Endothelial cell (in vitro differentiated cells): Measurements from ENCODE around the gene XK. TPM values are rescaled to one million over a fixed set of nuclear protein-coding genes. Genes with fewer than 3 reads are reported as not detected.
A peak's percentile ranks its signal among the peaks of the same experiment; 100 is the strongest.
"Not testable (repeated sequence)": the region's sequence is repeated elsewhere in the genome, so short reads cannot be mapped to it uniquely, and the experiment has no call there.

Experiments used
- DNase-seq: peaks from one replicate; pipeline ENCODE4 v3.0.0; 2021; ENCODE audit warnings: low spot score
- H3K27ac Mint-ChIP-seq: one replicate; pipeline ENCODE4 v1.8.0; 2021; ENCODE audit warnings: mixed read lengths, inconsistent platforms; ENCODE audit not compliant: unreplicated experiment
- H3K27me3 Mint-ChIP-seq: one replicate; pipeline ENCODE4 v1.8.0; 2021; ENCODE audit warnings: mild to moderate bottlenecking, moderate library complexity, mixed read lengths, inconsistent platforms; ENCODE audit not compliant: unreplicated experiment
- H3K36me3 Mint-ChIP-seq: one replicate; pipeline ENCODE4 v1.8.0; 2021; ENCODE audit warnings: mild to moderate bottlenecking, low read depth, mixed read lengths, inconsistent platforms; ENCODE audit not compliant: unreplicated experiment
- H3K4me1 Mint-ChIP-seq: one replicate; pipeline ENCODE4 v1.8.0; 2021; ENCODE audit warnings: mild to moderate bottlenecking, mixed read lengths, inconsistent platforms; ENCODE audit not compliant: unreplicated experiment
- H3K4me3 Mint-ChIP-seq: one replicate; pipeline ENCODE4 v1.8.0; 2021; ENCODE audit warnings: mild to moderate bottlenecking, mixed read lengths, inconsistent platforms; ENCODE audit not compliant: unreplicated experiment
- H3K9me3 Mint-ChIP-seq: one replicate; pipeline ENCODE4 v1.8.0; 2021; ENCODE audit warnings: mixed read lengths, inconsistent platforms; ENCODE audit not compliant: unreplicated experiment
- total RNA-seq: library from RNA; stranded (reverse); fragmentation: NEBNext Ultra II Directional; extraction: Animal tissue kit (Norgen Biotek cat#: 25700); gene quantifications from one replicate; pipeline ENCODE4 v1.2.1, GENCODE V29; 2021; ENCODE audit not compliant: unreplicated experiment
- TF ChIP-seq, protein P1 (sequence below): fragments of 200-600 bp; sonication (generic); IDR thresholded peaks from one replicate; pipeline ENCODE4 v1.5.0; 2021; ENCODE audit warnings: antibody characterized with exemption; ENCODE audit not compliant: unreplicated experiment

Gene XK
- total RNA-seq, 1 donor from 2014 or later: 0.31 TPM

DNA sequence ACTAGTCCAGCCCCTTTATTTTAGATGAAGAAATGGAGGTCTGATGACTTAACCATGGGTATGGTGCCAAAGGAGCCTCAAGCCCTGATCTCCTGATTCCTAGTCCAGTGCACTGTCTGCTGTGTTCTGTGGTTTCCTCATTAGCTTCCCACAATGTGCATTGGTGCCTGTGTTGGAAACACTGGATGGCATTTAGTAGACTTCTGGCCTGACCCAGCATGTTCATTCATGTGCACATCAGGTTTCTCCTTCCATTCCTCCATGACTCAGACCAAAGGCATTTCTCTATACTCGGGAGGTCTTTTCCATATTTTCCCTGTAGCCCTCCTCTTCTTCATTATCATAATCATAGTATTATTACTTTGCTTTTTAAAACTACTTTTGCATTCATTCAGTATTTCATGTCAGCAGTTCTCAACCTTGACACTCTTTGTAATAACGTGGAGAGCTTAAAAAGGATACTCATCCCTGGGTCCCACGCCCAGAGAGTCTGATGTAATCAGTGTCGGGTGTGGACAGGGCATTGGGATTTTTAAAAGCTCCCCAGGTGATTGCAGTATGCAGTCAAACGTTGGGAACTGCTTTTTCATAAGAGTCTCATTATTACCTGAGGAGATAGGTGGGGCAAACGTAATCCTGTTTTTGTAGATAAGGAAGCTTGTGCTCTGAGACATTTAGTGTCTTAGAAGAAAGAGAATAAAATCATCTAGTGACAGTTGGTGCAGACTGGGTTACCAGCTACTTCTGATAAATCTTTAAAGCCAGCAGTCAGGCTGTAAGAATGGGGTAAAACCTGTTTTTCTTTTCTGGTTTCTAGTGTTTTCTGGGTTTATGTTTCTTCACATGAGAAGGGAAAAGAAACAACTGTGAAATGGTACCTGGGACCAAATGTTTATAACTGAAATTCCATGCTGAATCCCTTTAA is 40.9 kb upstream of the XK start:
- TF ChIP-seq, protein P1, sequence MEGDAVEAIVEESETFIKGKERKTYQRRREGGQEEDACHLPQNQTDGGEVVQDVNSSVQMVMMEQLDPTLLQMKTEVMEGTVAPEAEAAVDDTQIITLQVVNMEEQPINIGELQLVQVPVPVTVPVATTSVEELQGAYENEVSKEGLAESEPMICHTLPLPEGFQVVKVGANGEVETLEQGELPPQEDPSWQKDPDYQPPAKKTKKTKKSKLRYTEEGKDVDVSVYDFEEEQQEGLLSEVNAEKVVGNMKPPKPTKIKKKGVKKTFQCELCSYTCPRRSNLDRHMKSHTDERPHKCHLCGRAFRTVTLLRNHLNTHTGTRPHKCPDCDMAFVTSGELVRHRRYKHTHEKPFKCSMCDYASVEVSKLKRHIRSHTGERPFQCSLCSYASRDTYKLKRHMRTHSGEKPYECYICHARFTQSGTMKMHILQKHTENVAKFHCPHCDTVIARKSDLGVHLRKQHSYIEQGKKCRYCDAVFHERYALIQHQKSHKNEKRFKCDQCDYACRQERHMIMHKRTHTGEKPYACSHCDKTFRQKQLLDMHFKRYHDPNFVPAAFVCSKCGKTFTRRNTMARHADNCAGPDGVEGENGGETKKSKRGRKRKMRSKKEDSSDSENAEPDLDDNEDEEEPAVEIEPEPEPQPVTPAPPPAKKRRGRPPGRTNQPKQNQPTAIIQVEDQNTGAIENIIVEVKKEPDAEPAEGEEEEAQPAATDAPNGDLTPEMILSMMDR: no peak
- Mint-ChIP-seq H3K4me3 (no peak overlapping the region), H3K27me3 (no peaks in the 10 kb centered on the region), H3K4me1 (no peaks in the 10 kb centered on the region), H3K27ac (no peak overlapping the region), H3K9me3 (no peaks in the 10 kb centered on the region), H3K36me3 (no peaks in the 10 kb centered on the region)
- DNase-seq: no peak

DNA sequence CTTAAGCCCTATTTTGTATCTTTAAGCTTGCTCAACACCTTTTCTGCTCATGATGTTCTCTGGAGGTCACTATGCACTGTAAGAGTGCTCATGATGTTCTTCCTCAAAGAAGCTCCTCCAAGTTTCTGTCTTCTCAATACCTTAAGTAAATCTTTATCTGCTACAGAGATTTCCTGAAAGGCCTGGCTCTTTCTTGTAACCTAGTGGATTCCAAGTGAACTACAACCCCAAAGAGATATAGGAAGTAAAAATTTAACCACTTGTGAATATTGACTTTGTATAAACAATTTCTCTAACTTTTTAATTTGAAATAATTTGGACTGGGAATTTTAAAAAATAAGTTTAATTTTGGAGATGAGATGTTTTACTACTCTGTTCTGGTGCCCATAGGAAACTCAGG is 39.3 kb upstream of the XK start:
- H3K27ac Mint-ChIP-seq: no peak overlapping the region
- no peaks in the 10 kb centered on the region for H3K27me3 Mint-ChIP-seq
- H3K4me1 Mint-ChIP-seq: no peaks in the 10 kb centered on the region
- no peaks in the 10 kb centered on the region for H3K36me3 Mint-ChIP-seq
- H3K9me3 Mint-ChIP-seq: no peaks in the 10 kb centered on the region
- DNase-seq: no peak
- no peak overlapping the region for H3K4me3 Mint-ChIP-seq
- TF ChIP-seq, protein P1: peak; percentile 43

DNA sequence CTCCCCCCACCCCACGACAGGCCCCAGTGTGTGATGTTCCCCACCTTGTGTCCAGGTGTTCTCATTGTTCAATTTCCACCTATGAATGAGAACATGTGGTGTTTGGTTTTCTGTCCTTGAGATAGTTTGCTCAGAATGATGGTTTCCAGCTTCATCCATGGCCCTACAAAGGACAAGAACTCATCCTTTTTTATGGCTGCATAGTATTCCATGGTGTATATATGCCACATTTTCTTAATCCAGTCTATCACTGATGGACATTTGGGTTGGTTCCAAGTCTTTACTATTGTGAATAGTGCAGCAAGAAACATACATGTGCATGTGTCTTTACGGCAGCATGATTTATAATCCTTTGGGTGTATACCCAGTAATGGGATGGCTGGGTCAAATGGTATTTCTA is 34.7 kb upstream of the XK start:
- H3K9me3 Mint-ChIP-seq, DNase-seq, H3K36me3 Mint-ChIP-seq, H3K4me3 Mint-ChIP-seq, H3K4me1 Mint-ChIP-seq, H3K27ac Mint-ChIP-seq, H3K27me3 Mint-ChIP-seq: not testable (repeated sequence)

DNA sequence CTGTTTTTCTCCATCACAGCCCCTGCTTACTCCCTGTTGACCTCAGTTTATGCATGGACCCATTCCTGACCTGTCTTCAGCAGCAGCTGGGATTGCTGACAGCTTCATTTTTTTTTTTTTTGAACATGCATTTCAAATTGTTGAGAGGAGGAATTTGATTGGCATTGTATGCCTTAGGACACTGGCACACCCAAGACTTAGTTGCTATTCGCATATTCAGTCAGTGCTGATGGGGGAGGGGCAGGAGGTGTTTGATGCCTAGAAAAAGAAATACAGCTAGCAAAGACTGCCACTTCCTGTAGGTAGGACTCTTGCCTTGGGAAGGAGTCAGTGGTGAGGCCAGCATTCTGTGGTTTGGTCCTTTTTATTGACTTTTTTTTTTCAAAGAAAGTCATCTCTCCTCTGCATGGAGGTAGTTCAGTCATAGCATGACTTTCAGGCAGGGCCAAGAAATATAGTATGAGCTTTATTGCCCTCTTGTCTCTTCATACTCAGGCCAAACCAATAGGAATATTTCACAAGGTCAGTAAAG is 33.6 kb upstream of the XK start:
- H3K27ac Mint-ChIP-seq: no peak overlapping the region
- no peaks in the 10 kb centered on the region for H3K4me1 Mint-ChIP-seq
- H3K9me3 Mint-ChIP-seq: no peaks in the 10 kb centered on the region
- H3K36me3 Mint-ChIP-seq: no peaks in the 10 kb centered on the region
- no peak for DNase-seq
- TF ChIP-seq, protein P1: no peak
- H3K27me3 Mint-ChIP-seq: peaks cover 2% of the 10 kb centered on the region
- no peak overlapping the region for H3K4me3 Mint-ChIP-seq

DNA sequence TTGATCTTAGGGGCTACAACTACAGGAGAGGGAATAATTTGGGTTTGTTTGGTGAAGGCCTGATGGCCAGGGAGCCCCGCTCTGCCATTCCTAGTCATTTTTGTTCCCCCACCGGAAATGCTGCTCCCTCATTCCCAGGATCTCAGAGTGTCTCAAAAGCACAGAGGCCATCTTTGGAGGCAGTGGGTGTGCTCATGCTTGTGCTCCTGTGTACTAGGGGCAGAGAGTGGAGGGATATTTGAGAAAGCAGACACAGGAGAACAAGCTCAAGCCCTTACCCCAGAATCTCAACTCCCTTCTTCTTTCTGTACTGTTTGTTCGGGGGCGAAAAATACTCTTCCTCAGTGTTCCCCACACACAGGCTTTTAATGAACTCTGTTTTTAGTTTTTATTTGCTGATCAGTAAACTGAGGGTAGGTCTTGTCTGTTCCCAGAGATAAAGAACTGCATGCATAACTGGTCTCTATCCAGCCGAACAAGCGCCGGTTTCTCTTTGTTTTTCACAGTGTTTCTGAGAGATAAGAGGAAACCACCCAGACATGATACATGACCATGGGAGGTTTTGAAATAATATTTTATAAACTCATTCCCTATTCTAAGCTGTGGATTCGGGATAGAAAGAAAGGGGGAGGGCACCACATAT is 32.9 kb upstream of the XK start:
- H3K27ac Mint-ChIP-seq: no peak overlapping the region
- DNase-seq: no peak
- H3K4me1 Mint-ChIP-seq: no peaks in the 10 kb centered on the region
- H3K4me3 Mint-ChIP-seq: no peak overlapping the region
- no peaks in the 10 kb centered on the region for H3K36me3 Mint-ChIP-seq
- no peaks in the 10 kb centered on the region for H3K9me3 Mint-ChIP-seq
- TF ChIP-seq, protein P1: no peak
- H3K27me3 Mint-ChIP-seq: peaks cover 2% of the 10 kb centered on the region
